H9 (cell line): Measurements from ENCODE around the gene STIM2. TPM values are rescaled to one million over a fixed set of nuclear protein-coding genes. Genes with fewer than 3 reads are reported as not detected.

Experiments used
- DNase-seq: peaks from one replicate; pipeline ENCODE4 v3.0.0-alpha.2; 2017
- H2AFZ ChIP-seq: one replicate; pipeline ENCODE4 v1.6.1; 2013; ENCODE audit warnings: mild to moderate bottlenecking, low read length, control low read depth, moderate library complexity
- H2AK5ac ChIP-seq: 2 replicates; pipeline ENCODE4 v1.6.1; 2013; ENCODE audit warnings: low read length, control low read depth, mixed read lengths; ENCODE audit not compliant: insufficient read length
- H2BK120ac ChIP-seq: one replicate; pipeline ENCODE4 v1.6.1; 2013; ENCODE audit warnings: low read depth, mild to moderate bottlenecking, low read length, control low read depth, inconsistent platforms; ENCODE audit not compliant: poor library complexity, severe bottlenecking
- H2BK12ac ChIP-seq: 2 replicates; pipeline ENCODE4 v1.6.1; 2013; ENCODE audit warnings: low read length, control low read depth, mixed read lengths, low read depth; ENCODE audit not compliant: insufficient read length
- H2BK15ac ChIP-seq: 2 replicates; pipeline ENCODE4 v1.6.1; 2013; ENCODE audit warnings: low read depth, low read length, control low read depth
- H2BK20ac ChIP-seq: one replicate; pipeline ENCODE4 v1.6.1; 2013; ENCODE audit warnings: low read depth, mild to moderate bottlenecking, low read length, control low read depth, inconsistent platforms; ENCODE audit not compliant: poor library complexity, severe bottlenecking
- H2BK5ac ChIP-seq: 2 replicates; pipeline ENCODE4 v1.6.1; 2013; ENCODE audit warnings: low read length, control low read depth, mixed read lengths; ENCODE audit not compliant: insufficient read length
- H3K14ac ChIP-seq: 2 replicates; pipeline ENCODE4 v1.6.1; 2013; ENCODE audit warnings: low read length, control low read depth; ENCODE audit not compliant: insufficient read depth
- H3K18ac ChIP-seq: 2 replicates; pipeline ENCODE4 v1.6.1; 2013; ENCODE audit warnings: low read depth, mild to moderate bottlenecking, mixed read lengths, low read length, control low read depth; ENCODE audit not compliant: insufficient read length
- H3K23ac ChIP-seq: 2 replicates; pipeline ENCODE4 v1.6.1; 2013; ENCODE audit warnings: low read length, control low read depth, mixed read lengths, low read depth; ENCODE audit not compliant: insufficient read length
- H3K23me2 ChIP-seq: 2 replicates; pipeline ENCODE4 v1.6.1; 2013; ENCODE audit warnings: low read depth, mild to moderate bottlenecking, mixed read lengths, low read length, control low read depth; ENCODE audit not compliant: insufficient read length, poor library complexity, severe bottlenecking
- H3K27ac ChIP-seq: 2 replicates; pipeline ENCODE4 v1.5.1; 2013; ENCODE audit warnings: low read length, control low read depth, mixed read lengths, low read depth; ENCODE audit not compliant: insufficient read length
- H3K27me3 ChIP-seq: 2 replicates; pipeline ENCODE4 v1.6.1; 2013; ENCODE audit warnings: low read length, control low read depth, inconsistent platforms; ENCODE audit not compliant: insufficient read depth
- H3K4ac ChIP-seq: 2 replicates; pipeline ENCODE4 v1.6.1; 2013; ENCODE audit warnings: low read depth, mild to moderate bottlenecking, control low read depth, inconsistent platforms, low read length, moderate library complexity
- H3K4me1 ChIP-seq: 2 replicates; pipeline ENCODE4 v1.6.1; 2013; ENCODE audit warnings: low read length, control low read depth, inconsistent platforms; ENCODE audit not compliant: insufficient read depth
- H3K4me2 ChIP-seq: 2 replicates; pipeline ENCODE4 v1.6.1; 2013; ENCODE audit warnings: low read length, control low read depth, mixed read lengths; ENCODE audit not compliant: insufficient read length, insufficient read depth
- H3K56ac ChIP-seq: 2 replicates; pipeline ENCODE4 v1.6.1; 2013; ENCODE audit warnings: low read depth, mild to moderate bottlenecking, mixed read lengths, low read length, control low read depth; ENCODE audit not compliant: insufficient read length
- H3K79me1 ChIP-seq: 2 replicates; pipeline ENCODE4 v1.6.1; 2013; ENCODE audit warnings: low read depth, mild to moderate bottlenecking, moderate library complexity, low read length, control low read depth, inconsistent platforms; ENCODE audit not compliant: insufficient read depth, poor library complexity, severe bottlenecking
- H3K79me2 ChIP-seq: 2 replicates; pipeline ENCODE4 v1.6.1; 2013; ENCODE audit warnings: low read length, control low read depth, inconsistent platforms; ENCODE audit not compliant: insufficient read depth
- H3K9ac ChIP-seq: 2 replicates; pipeline ENCODE4 v1.6.1; 2013; ENCODE audit warnings: low read length, control low read depth, mixed read lengths; ENCODE audit not compliant: insufficient read length; ENCODE audit errors: extremely low read depth
- H3K9me3 ChIP-seq: one replicate; pipeline ENCODE4 v1.6.1; 2013; ENCODE audit warnings: low read depth, low read length, inconsistent platforms; ENCODE audit not compliant: control insufficient read depth
- H3T11ph ChIP-seq: one replicate; pipeline ENCODE4 v1.6.1; 2013; ENCODE audit warnings: mild to moderate bottlenecking, low read length, control low read depth, inconsistent platforms
- H4K20me1 ChIP-seq: one replicate; pipeline ENCODE4 v1.6.1; 2013; ENCODE audit not compliant: control insufficient read depth, insufficient read length, insufficient read depth
- H4K5ac ChIP-seq: 2 replicates; pipeline ENCODE4 v1.6.1; 2013; ENCODE audit warnings: low read depth, mild to moderate bottlenecking, mixed read lengths, low read length, control low read depth; ENCODE audit not compliant: insufficient read length
- H4K8ac ChIP-seq: replicated peaks from 2 replicates; pipeline ENCODE4 v1.6.1; 2013; ENCODE audit warnings: low read length, control low read depth, mixed read lengths, low read depth; ENCODE audit not compliant: insufficient read length
- H4K91ac ChIP-seq: 2 replicates; pipeline ENCODE4 v1.6.1; 2013; ENCODE audit warnings: low read depth, mild to moderate bottlenecking, moderate library complexity, mixed read lengths, low read length, control low read depth; ENCODE audit not compliant: insufficient read length
- H3K27ac Mint-ChIP-seq, 3 experiments: 2 replicates in 2 of 3; 3 replicates in 1 of 3; pipeline ENCODE4 v1.8.0; 2020 to 2021; ENCODE audit warnings: mixed read lengths in 3 of 3, mild to moderate bottlenecking in 1 of 3, moderate library complexity in 1 of 3
- H3K27me3 Mint-ChIP-seq: 2 replicates; pipeline ENCODE4 v1.8.0; 2021; ENCODE audit warnings: low read depth, mild to moderate bottlenecking, moderate library complexity, mixed read lengths
- H3K36me3 Mint-ChIP-seq, 3 experiments: 2 replicates in 2 of 3; 3 replicates in 1 of 3; pipeline ENCODE4 v1.8.0; 2020 to 2021; ENCODE audit warnings: low read depth in 3 of 3, mixed read lengths in 3 of 3; ENCODE audit not compliant: insufficient read depth in 1 of 3
- H3K4me1 Mint-ChIP-seq, 2 experiments: 2 replicates each; pipeline ENCODE4 v1.8.0; 2020; ENCODE audit warnings: mixed read lengths in 2 of 2
- H3K4me3 Mint-ChIP-seq, 2 experiments: 2 replicates in 1 of 2; 3 replicates in 1 of 2; pipeline ENCODE4 v1.8.0; 2020 to 2021; ENCODE audit warnings: mild to moderate bottlenecking in 2 of 2, mixed read lengths in 2 of 2, moderate library complexity in 1 of 2
- H3K9me3 Mint-ChIP-seq, 2 experiments: 2 replicates in 1 of 2; 3 replicates in 1 of 2; pipeline ENCODE4 v1.8.0; 2020; ENCODE audit warnings: mild to moderate bottlenecking in 2 of 2, mixed read lengths in 2 of 2, moderate library complexity in 1 of 2
- WGBS: extraction: QIAGEN DNeasy Blood & Tissue Kit; methylation state at CpG from one replicate; pipeline ENCODE4 v1.1.7; 2013; ENCODE audit warnings: missing lambda C conversion rate, low lambda C conversion rate, mixed read lengths; ENCODE audit not compliant: insufficient read length; ENCODE audit errors: extremely low coverage; 5-methylcytosine and 5-hydroxymethylcytosine counted together
- total RNA-seq: library from RNA; stranded (reverse); gene quantifications from 2 replicates; pipeline ENCODE4 v1.2.1, GENCODE V29; 2021
- TF ChIP-seq, protein P1 (sequence below): fragments of 200-600 bp; sonication (generic); conservative IDR thresholded peaks from 3 replicates; pipeline ENCODE4 v1.8.0; 2021; ENCODE audit warnings: antibody characterized with exemption, mild to moderate bottlenecking

Gene STIM2
- total RNA-seq, 1 experiment from 2014 or later: 26.2 TPM

DNA sequence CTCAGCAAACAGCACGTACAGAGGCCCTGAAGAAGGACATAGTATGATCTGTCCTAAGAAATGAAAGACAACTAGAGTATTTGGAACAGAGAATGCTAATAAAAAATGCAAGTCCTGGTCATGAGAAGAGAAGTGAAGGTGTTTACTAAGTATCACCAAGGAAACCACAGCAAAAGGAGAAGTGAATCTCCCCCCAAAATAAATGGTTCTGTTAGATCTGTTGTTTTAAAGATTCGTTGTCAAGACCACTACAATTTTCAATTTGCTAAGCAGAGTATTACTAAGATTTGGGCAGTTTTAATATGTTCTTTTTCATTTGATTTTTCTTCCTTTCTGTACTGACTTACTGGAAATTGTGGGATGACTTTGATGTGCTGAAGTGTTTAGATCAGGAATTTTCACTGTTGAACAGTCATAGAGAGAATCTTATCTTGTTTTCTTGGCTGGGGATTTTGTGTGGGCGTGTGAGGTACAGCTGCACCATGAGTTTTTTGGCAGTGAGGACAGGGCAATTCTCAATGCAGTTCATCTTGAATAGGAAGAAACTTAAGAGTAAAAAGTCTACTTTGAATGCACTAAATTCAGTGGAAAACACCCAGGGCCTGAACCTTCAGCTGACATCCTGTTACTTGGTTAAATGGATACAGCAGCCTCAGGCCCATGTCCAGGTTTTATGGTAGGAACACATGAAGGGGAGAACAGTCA, 132.2 kb downstream of the STIM2 start:
- Histone ChIP-seq H3K23ac (no peak overlapping the region), H4K20me1 (no peaks in the 10 kb centered on the region), H3K27ac (no peak overlapping the region), H2BK120ac (no peak overlapping the region), H2BK20ac (no peak overlapping the region), H2BK15ac (no peak overlapping the region), H3K56ac (no peak overlapping the region), H3K9ac (no peak overlapping the region), H2BK12ac (no peak overlapping the region), H3K9me3 (no peaks in the 10 kb centered on the region), H3K4ac (no peak overlapping the region), H4K8ac (no peak overlapping the region), H3K27me3 (no peaks in the 10 kb centered on the region), H3K23me2 (no peaks in the 10 kb centered on the region), H2AK5ac (no peak overlapping the region), H3T11ph (no peak overlapping the region), H3K4me2 (no peak overlapping the region), H4K91ac (no peak overlapping the region), H3K79me2 (no peaks in the 10 kb centered on the region), H2BK5ac (no peak overlapping the region), H3K4me1 (peaks cover 2% of the 10 kb centered on the region; the same call in 1 of the 2 replicates), H3K79me1 (no peaks in the 10 kb centered on the region), H3K14ac (no peak overlapping the region), H4K5ac (no peak overlapping the region), H2AFZ (no peak overlapping the region), H3K18ac (no peak overlapping the region)
- Mint-ChIP-seq H3K4me3 (no peak overlapping the region), H3K27me3 (no peaks in the 10 kb centered on the region), H3K27ac (no peak overlapping the region), H3K36me3 (peaks cover 0 to 4% (median 1%) of the 10 kb centered on the region in 3 experiments; a peak in 2 of 7 replicates), H3K9me3 (no peaks in the 10 kb centered on the region), H3K4me1 (peaks cover 0 to 4% of the 10 kb centered on the region in 2 experiments; a peak in 3 of 4 replicates)
- WGBS: no CpG with 5 or more reads among the region's 3 CpGs
- TF ChIP-seq, protein P1, sequence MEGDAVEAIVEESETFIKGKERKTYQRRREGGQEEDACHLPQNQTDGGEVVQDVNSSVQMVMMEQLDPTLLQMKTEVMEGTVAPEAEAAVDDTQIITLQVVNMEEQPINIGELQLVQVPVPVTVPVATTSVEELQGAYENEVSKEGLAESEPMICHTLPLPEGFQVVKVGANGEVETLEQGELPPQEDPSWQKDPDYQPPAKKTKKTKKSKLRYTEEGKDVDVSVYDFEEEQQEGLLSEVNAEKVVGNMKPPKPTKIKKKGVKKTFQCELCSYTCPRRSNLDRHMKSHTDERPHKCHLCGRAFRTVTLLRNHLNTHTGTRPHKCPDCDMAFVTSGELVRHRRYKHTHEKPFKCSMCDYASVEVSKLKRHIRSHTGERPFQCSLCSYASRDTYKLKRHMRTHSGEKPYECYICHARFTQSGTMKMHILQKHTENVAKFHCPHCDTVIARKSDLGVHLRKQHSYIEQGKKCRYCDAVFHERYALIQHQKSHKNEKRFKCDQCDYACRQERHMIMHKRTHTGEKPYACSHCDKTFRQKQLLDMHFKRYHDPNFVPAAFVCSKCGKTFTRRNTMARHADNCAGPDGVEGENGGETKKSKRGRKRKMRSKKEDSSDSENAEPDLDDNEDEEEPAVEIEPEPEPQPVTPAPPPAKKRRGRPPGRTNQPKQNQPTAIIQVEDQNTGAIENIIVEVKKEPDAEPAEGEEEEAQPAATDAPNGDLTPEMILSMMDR: no peak
- DNase-seq: no peak
